ENCODE data around the gene CAMK2D. TPM values are rescaled to one million over a fixed set of nuclear protein-coding genes. Genes with fewer than 3 reads are reported as not detected.

Gene CAMK2D
- total RNA-seq, 2 experiments from 2014 or later = 62.8 to 66.1 TPM

DNA sequence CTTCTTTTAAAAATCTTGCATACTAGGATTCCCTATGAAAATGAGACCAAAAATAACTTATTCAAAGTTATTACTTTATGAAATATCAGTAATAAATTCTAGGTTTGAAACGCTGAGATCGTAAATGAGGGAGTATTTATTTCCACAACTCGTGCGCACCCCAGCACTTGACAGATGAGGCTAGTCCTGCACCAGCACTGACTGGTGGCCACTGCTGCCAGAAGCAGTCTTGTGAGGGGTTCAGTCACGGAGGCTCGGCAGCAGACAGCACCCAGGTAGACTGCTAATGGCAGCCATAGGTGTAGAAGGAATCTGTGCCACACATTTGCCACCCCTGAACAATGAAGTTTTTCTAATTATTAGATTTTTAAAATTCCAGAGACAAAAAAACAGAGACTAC is 248.7 kb downstream of the CAMK2D start:
- ChIA-PET CTCF (no interaction called here), POLR2A (no interaction called here)
- Mint-ChIP-seq H3K27me3 (no peaks in the 10 kb centered on the region), H3K9me3 (no peaks in the 10 kb centered on the region), H3K4me3 (no peak overlapping the region), H3K4me1 (ENCODE audit: low read depth) (no peaks in the 10 kb centered on the region), H3K27ac (no peak overlapping the region), H3K36me3 (ENCODE audit: low read depth) (peaks cover 50% of the 10 kb centered on the region)
- ATAC-seq (no peak), DNase-seq (no peak)
- TF ChIP-seq, protein P1, sequence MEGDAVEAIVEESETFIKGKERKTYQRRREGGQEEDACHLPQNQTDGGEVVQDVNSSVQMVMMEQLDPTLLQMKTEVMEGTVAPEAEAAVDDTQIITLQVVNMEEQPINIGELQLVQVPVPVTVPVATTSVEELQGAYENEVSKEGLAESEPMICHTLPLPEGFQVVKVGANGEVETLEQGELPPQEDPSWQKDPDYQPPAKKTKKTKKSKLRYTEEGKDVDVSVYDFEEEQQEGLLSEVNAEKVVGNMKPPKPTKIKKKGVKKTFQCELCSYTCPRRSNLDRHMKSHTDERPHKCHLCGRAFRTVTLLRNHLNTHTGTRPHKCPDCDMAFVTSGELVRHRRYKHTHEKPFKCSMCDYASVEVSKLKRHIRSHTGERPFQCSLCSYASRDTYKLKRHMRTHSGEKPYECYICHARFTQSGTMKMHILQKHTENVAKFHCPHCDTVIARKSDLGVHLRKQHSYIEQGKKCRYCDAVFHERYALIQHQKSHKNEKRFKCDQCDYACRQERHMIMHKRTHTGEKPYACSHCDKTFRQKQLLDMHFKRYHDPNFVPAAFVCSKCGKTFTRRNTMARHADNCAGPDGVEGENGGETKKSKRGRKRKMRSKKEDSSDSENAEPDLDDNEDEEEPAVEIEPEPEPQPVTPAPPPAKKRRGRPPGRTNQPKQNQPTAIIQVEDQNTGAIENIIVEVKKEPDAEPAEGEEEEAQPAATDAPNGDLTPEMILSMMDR (IDR thresholded peaks at IDR 0.05) = no peak
- intact Hi-C loops (cut with micrococcal nuclease) = no loop called here

DNA sequence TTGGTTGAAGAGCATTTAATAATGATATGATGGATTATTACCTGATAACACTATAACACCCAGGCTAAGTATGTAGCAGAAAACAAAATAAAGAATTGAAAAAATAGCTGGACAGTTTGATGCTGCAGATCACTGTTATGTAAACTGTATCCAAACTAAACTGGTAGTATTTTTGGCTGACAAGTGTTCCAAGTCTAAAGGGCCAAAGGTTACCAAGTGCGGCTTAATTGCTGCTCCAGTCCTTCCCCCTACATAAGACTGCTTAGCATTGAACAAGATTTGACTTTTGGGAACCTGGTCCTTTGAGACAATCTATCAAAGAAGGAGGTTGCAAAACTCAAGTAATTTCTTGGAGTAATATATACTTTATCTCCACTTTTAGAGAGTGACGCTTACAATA is 249.6 kb downstream of the CAMK2D start:
- Mint-ChIP-seq H3K9me3 (no peaks in the 10 kb centered on the region), H3K4me1 (ENCODE audit: low read depth) (no peaks in the 10 kb centered on the region), H3K4me3 (no peak overlapping the region), H3K27ac (no peak overlapping the region), H3K27me3 (no peaks in the 10 kb centered on the region), H3K36me3 (ENCODE audit: low read depth) (peaks cover 48% of the 10 kb centered on the region)
- DNase-seq (no peak), ATAC-seq (no peak)
- ChIA-PET CTCF (no interaction called here), POLR2A (no interaction called here)
- TF ChIP-seq, protein P1 (IDR thresholded peaks at IDR 0.05) = no peak
- intact Hi-C loops (cut with micrococcal nuclease) = no loop called here

DNA sequence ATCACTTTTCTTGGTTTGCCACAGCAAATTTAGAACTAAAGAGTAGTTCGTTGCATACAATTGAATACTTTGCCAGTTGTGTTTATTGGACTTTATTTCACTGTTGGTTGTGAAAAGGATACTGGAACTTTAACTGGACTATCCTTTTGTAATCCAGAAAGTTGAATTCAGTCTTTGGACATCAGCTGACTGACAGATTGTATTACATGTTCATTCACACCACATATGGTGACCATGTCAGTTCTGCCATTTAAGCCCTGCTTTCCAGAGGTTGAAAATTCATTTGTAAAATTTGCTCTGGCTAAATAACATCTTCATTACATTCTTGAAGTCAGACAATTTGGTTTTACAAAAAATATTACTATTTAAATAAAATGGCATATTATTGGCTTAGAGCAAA is 251.7 kb downstream of the CAMK2D start:
- H3K4me1 Mint-ChIP-seq (ENCODE audit: low read depth) = no peaks in the 10 kb centered on the region
- no peak overlapping the region for H3K27ac Mint-ChIP-seq
- no peaks in the 10 kb centered on the region for H3K27me3 Mint-ChIP-seq
- ChIA-PET CTCF (no interaction called here), POLR2A (no interaction called here)
- no peak for DNase-seq
- ATAC-seq = no peak
- no peak overlapping the region for H3K4me3 Mint-ChIP-seq
- peaks cover 55% of the 10 kb centered on the region for H3K36me3 Mint-ChIP-seq (ENCODE audit: low read depth)
- intact Hi-C loops (cut with micrococcal nuclease) = no loop called here
- no peaks in the 10 kb centered on the region for H3K9me3 Mint-ChIP-seq
- TF ChIP-seq, protein P1 (IDR thresholded peaks at IDR 0.05) = no peak

DNA sequence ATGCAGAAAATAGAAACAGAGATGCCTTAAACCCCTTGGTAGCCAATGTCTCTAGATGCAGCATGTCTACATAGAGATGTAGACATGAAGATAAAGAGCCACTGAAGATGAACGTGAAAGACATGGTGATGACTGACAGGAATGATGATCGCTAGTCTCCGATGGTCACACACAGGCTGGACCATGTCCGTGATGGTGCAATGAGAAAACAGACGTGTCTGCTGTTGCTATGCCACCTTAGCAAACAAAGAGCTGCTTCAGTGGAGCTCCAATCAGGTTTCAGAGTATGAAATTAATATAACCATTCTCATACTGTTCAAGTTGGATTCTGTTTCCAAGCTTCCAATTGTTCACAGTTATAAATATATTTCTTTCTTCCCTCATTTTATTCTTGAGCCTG is 256.5 kb downstream of the CAMK2D start:
- CTCF ChIA-PET = no interaction called here
- POLR2A ChIA-PET = no interaction called here
- no peak for ATAC-seq
- Mint-ChIP-seq H3K4me1 (ENCODE audit: low read depth) (no peaks in the 10 kb centered on the region), H3K36me3 (ENCODE audit: low read depth) (peaks cover 48% of the 10 kb centered on the region), H3K27me3 (no peaks in the 10 kb centered on the region), H3K4me3 (no peak overlapping the region), H3K9me3 (no peaks in the 10 kb centered on the region), H3K27ac (no peak overlapping the region)
- DNase-seq = no peak
- TF ChIP-seq, protein P1 (IDR thresholded peaks at IDR 0.05) = no peak
- intact Hi-C loops (cut with micrococcal nuclease) = no loop called here

DNA sequence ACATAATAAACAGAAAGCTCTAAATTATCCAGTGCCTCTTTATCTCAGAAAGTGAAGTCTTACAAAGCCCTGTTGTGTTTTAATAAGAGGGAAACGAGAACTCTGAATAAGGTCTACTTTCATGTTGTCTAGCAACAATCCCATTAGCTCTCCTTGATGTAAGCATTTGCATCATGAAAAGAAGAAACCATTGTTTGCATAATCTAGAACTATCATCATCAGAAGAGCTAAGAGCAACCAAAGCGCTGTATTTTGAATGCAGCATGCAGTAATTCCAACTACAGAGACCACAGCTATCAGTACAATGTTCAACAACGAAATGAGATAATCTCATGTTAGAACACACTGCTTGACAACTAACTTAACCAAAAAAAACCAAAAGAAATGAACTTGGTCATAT is 257.1 kb downstream of the CAMK2D start:
- Mint-ChIP-seq H3K36me3 (ENCODE audit: low read depth) (peaks cover 50% of the 10 kb centered on the region), H3K9me3 (no peaks in the 10 kb centered on the region), H3K27ac (no peak overlapping the region), H3K4me1 (ENCODE audit: low read depth) (no peaks in the 10 kb centered on the region), H3K27me3 (no peaks in the 10 kb centered on the region), H3K4me3 (no peak overlapping the region)
- TF ChIP-seq, protein P1 (IDR thresholded peaks at IDR 0.05) = no peak
- POLR2A ChIA-PET = no interaction called here
- no peak for DNase-seq
- intact Hi-C loops (cut with micrococcal nuclease) = no loop called here
- CTCF ChIA-PET = no interaction called here
- ATAC-seq = no peak
